Aorta (tissue), 5 donors: ENCODE data around the gene GAB2. TPM values are rescaled to one million over a fixed set of nuclear protein-coding genes. Genes with fewer than 3 reads are reported as not detected.
"Not testable (repeated sequence)": the region's sequence is repeated elsewhere in the genome, so short reads cannot be mapped to it uniquely, and the experiment has no call there.

Experiments
- ATAC-seq: fragments of 200-7000 bp; cut with Tn5 transposase; one replicate; pipeline ENCODE4 v1.9.1; 2022; ENCODE audit warnings: moderate library complexity; ENCODE audit not compliant: low FRiP score
- DNase-seq, 2 donors: peaks; one replicate each; pipeline ENCODE4 v3.0.0-alpha.2; 2020
- H3K27ac ChIP-seq, 2 donors: one replicate each; pipeline ENCODE4 v1.5.1; 2013; ENCODE audit warnings: low read length in 2 of 2, mild to moderate bottlenecking in 2 of 2, moderate library complexity in 2 of 2, control low read depth in 1 of 2, inconsistent platforms in 1 of 2, low read depth in 1 of 2
- H3K27me3 ChIP-seq, 2 donors: one replicate each; pipeline ENCODE4 v1.6.1; 2013; ENCODE audit warnings: control low read depth in 1 of 2, low read length in 1 of 2, mild to moderate bottlenecking in 1 of 2, moderate library complexity in 1 of 2; ENCODE audit not compliant: insufficient read depth in 2 of 2, control insufficient read depth in 1 of 2
- H3K36me3 ChIP-seq, 2 donors: one replicate each; pipeline ENCODE4 v1.6.1; 2013; ENCODE audit warnings: control low read depth in 1 of 2, low read length in 1 of 2, mild to moderate bottlenecking in 1 of 2; ENCODE audit not compliant: insufficient read depth in 2 of 2, control insufficient read depth in 1 of 2
- H3K4me1 ChIP-seq, 2 donors: one replicate each; pipeline ENCODE4 v1.6.1; 2013; ENCODE audit warnings: low read length in 2 of 2, control low read depth in 1 of 2, mild to moderate bottlenecking in 1 of 2, moderate library complexity in 1 of 2; ENCODE audit not compliant: insufficient read depth in 2 of 2, control insufficient read depth in 1 of 2
- H3K4me3 ChIP-seq, 2 donors: one replicate each; pipeline ENCODE4 v1.5.1; 2013; ENCODE audit warnings: low read length in 2 of 2, control low read depth in 1 of 2, mild to moderate bottlenecking in 1 of 2
- H3K9me3 ChIP-seq: one replicate; pipeline ENCODE4 v1.6.1; 2013; ENCODE audit warnings: mild to moderate bottlenecking, low read length; ENCODE audit not compliant: control insufficient read depth
- WGBS, 2 donors: extraction: QIAGEN DNeasy Blood & Tissue Kit; methylation state at CpG; one replicate each; pipeline ENCODE4 v1.1.7; 2013; 5-methylcytosine and 5-hydroxymethylcytosine counted together
- intact Hi-C, 2 donors: fragments of 100-400 bp; cut with DNase I; formaldehyde crosslinking; loops; one replicate each; pipeline versions ENCODE4 v1.14.2 to v1.15.0; 2022
- polyA plus RNA-seq, 2 donors: library from polyadenylated mRNA; stranded (reverse); fragments of 200-250 nt; gene quantifications; one replicate each; pipeline ENCODE4 v1.2.3, GENCODE V29; 2013
- total RNA-seq, 2 donors: library from RNA; stranded (reverse); fragmentation: NEBNext Ultra II Directional; extraction: Animal tissue kit (Norgen Biotek cat#: 25700); gene quantifications; one replicate each; pipeline ENCODE4 v1.2.1, GENCODE V29; 2021
- donor health status: healthy with polysubstance abuse.
- donor health status: Bipolar disorder and iron deficiency.
- donor health status: DM: no; HTN: no; CAD: no.
- donor health status: DM: no; HTN: no; CAD: no.
- donor health status: DM: yes; HTN: yes; CAD: no.

The GAB2 gene
- total and polyA plus RNA-seq, 4 donors = 19.3 to 82.6 (median 55.2) TPM

DNA sequence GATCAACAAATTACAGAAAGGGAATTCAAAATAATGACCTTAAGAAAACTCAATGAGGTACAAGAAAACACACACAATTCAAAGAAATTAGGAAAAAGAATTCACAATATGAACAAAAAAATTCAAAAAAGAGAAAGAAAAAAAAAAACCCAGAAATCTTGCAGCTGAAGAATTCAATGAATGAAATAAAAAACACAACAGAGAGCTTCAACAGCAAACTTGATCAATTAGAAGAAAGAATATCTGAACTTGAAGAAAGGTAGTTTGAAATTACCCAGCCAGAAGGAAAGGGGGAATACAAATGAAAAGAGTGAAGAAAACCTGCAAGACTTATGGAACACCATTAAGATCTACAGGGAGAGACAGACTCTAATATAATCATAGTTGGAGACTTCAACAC, 176.1 kb downstream of the GAB2 start:
- Histone ChIP-seq H3K9me3 (no peaks in the 10 kb centered on the region), H3K4me3 (no peak overlapping the region), H3K4me1 (peaks cover 0 to 4% of the 10 kb centered on the region in 2 donors), H3K27ac (no peak overlapping the region), H3K36me3 (peaks cover 0 to 3% of the 10 kb centered on the region in 2 donors), H3K27me3 (no peaks in the 10 kb centered on the region)
- no peak for DNase-seq
- ATAC-seq = no peak
- intact Hi-C loops = no loop called here

DNA sequence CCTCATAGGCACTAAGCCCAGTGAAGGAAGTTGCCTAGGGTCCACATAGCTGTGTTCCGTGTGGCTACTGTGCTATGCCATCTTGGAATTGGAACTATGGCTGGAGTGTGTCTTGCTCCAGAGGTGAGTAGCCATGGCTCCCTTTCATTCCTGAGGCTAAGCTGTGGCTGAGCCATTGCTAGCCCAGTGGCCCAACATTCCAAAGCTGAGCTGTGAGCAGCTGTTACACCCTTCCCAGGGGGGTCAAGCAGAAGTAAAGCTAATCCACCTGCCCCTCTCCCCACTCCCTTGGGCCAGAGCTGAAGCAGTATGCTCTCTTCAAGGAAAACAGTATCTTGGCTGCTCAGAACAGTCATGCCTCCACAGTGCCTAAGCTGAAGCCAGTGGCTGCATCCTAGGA, 177.8 kb downstream of the GAB2 start:
- H3K27ac ChIP-seq = no peak overlapping the region
- H3K36me3 ChIP-seq = peaks cover 0 to 3% of the 10 kb centered on the region in 2 donors
- no peaks in the 10 kb centered on the region for H3K27me3 ChIP-seq
- no peak for DNase-seq
- peaks cover 0 to 4% of the 10 kb centered on the region in 2 donors for H3K4me1 ChIP-seq
- H3K9me3 ChIP-seq = no peaks in the 10 kb centered on the region
- no peak overlapping the region for H3K4me3 ChIP-seq
- intact Hi-C loops = no loop called here
- WGBS, 2 donors = 91 to 96% methylated on average over 1 of the region's 1 CpG
- ATAC-seq = peak; percentile 10

DNA sequence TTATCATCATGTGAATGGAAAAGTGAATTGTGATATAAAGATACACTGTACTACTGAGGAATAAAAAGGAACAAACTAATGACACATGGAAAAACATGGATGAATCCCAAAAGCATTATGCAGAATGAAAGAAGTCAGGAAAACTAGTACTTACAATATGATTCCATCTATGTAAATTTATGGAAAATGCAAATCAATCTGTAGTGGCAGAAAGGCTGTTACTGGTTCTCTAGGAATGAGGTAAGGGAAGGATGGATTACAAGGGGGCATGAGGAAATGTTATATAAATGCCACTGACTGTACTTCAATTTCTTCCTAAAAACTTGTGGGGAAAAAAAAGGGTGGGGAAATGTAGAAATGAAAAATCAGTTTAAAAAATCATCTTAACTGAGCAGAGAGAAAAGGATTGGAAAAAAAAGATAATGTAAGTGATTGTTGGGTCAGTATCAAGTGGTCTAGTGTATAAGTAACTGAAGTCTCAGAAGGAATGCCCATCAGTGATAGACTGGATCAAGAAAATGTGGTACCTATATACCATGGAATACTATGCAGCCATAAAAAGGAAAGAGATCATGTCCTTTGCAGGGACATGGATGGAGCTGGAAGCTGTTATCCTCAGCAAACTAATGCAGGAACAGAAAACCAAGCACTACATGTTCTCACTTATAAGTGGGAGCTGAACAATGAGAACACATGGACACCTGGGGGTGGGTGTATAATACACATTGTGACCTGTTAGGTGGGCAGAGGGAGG, 180.2 kb downstream of the GAB2 start:
- Histone ChIP-seq H3K27me3 (no peaks in the 10 kb centered on the region), H3K4me1 (no peaks in the 10 kb centered on the region), H3K27ac (no peak overlapping the region), H3K9me3 (no peaks in the 10 kb centered on the region), H3K36me3 (peaks cover 0 to 3% of the 10 kb centered on the region in 2 donors), H3K4me3 (no peak overlapping the region)
- no peak for ATAC-seq
- intact Hi-C loops = no loop called here
- DNase-seq = no peak

GRCh38 chr11:78234006-78234405, 183.6 kb downstream of the GAB2 start:
- DNase-seq (no peak), ATAC-seq (no peak)
- intact Hi-C loops = no loop called here
- WGBS, 2 donors = 83 to 92% methylated on average over 5 of the region's 5 CpGs
- H3K4me3 ChIP-seq = no peak overlapping the region
- no peaks in the 10 kb centered on the region for H3K27me3 ChIP-seq
- H3K4me1 ChIP-seq = peaks cover 3 to 6% of the 10 kb centered on the region in 2 donors
- H3K27ac ChIP-seq = no peak overlapping the region
- H3K36me3 ChIP-seq = no peaks in the 10 kb centered on the region
- H3K9me3 ChIP-seq = no peaks in the 10 kb centered on the region

- not testable (repeated sequence) for H3K27me3 ChIP-seq, H3K4me3 ChIP-seq, ATAC-seq, H3K9me3 ChIP-seq, H3K36me3 ChIP-seq, DNase-seq, H3K4me1 ChIP-seq
- peak overlapping the region in 1 of 2 donors; percentile 77 for H3K27ac ChIP-seq
- 51 to 52% methylated on average over 6 of the region's 6 CpGs for WGBS, 2 donors
- intact Hi-C loops = loop anchor here in 1 of 2 donors (2.0 kb wide), 1 partner anchor 24 kb away; no protein-coding TSS in a partner anchor
Observed at GRCh38 chr11:78233046-78233445, 184.6 kb downstream of the GAB2 start.

- intact Hi-C loops = loop anchor here in 1 of 2 donors (2.0 kb wide), 1 partner anchor 25 kb away; no protein-coding TSS in a partner anchor
- Histone ChIP-seq H3K4me1 (peaks cover 3 to 6% of the 10 kb centered on the region in 2 donors), H3K4me3 (no peak overlapping the region), H3K36me3 (no peaks in the 10 kb centered on the region), H3K9me3 (no peaks in the 10 kb centered on the region), H3K27ac (peak overlapping the region in 1 of 2 donors; percentile 32), H3K27me3 (no peaks in the 10 kb centered on the region)
- peak; percentile 62 for ATAC-seq
- no peak for DNase-seq
Observed at GRCh38 chr11:78231962-78232501, 185.6 kb downstream of the GAB2 start.

DNA sequence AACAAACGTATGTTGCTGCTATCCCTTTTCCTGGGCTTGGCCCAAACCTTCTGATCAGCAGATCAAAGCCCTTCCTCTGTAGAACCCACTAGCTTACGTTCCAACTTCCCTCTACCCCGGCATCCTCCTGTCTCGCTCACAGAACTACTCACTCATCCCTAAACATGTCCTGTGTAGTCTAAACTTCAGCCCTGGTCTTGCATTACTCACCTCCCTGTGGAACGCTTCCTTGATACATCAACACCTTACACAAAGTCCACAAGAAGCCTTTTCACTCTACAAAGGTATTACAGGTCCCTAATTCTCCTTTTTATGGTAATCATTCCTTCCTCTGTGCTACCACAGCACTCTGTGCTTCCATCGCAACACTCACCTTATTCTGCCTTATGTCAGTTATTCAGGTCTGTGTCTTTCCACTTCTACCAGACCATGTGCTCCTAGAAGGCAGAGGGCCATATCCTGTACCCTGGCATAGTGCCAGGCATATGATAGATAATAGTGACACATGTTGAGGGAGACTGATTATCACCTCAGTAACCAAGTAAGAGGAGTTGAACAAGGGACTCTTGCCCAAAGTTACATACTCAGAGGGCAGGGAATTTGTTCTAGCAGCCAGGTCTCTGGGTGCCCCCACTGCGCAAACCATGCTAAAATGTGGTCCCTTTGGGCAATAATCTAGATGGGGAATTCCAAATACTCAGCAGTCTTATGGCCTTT, 187.3 kb downstream of the GAB2 start:
- Histone ChIP-seq H3K27me3 (no peaks in the 10 kb centered on the region), H3K9me3 (no peaks in the 10 kb centered on the region), H3K27ac (peak overlapping the region in 1 of 2 donors; percentile 14), H3K36me3 (peaks cover 0 to 1% of the 10 kb centered on the region in 2 donors), H3K4me3 (no peak overlapping the region), H3K4me1 (peaks cover 3 to 6% of the 10 kb centered on the region in 2 donors)
- DNase-seq = no peak
- no peak for ATAC-seq
- WGBS, 2 donors = 87 to 91% methylated on average over 7 of the region's 7 CpGs
- intact Hi-C loops = no loop called here

GRCh38 chr11:78229106-78229505, 188.5 kb downstream of the GAB2 start:
- H3K4me3 ChIP-seq = no peak overlapping the region
- no peak for DNase-seq
- H3K27me3 ChIP-seq = no peaks in the 10 kb centered on the region
- no peaks in the 10 kb centered on the region for H3K9me3 ChIP-seq
- peaks cover 3 to 6% of the 10 kb centered on the region in 2 donors for H3K4me1 ChIP-seq
- 79 to 87% methylated on average over 2 of the region's 2 CpGs for WGBS, 2 donors
- peaks cover 3 to 5% of the 10 kb centered on the region in 2 donors for H3K36me3 ChIP-seq
- ATAC-seq = no peak
- no peak overlapping the region for H3K27ac ChIP-seq
- intact Hi-C loops = loop anchor here (2.0 to 5.0 kb wide), 4 partner anchors 188 to 336 kb away; partner anchors contain the start of gene GAB2 (in 1 of the 2)
